Loucy (cell line): ENCODE data around the gene SCYGR6.
"Not testable (repeated sequence)": the region's sequence is repeated elsewhere in the genome, so short reads cannot be mapped to it uniquely, and the experiment has no call there.

ENCODE experiments used
- H2AFZ ChIP-seq: fragments of 200-600 bp; sonication (generic); 2 replicates; pipeline ENCODE4 v1.6.0; 2016; ENCODE audit warnings: antibody characterized with exemption, mild to moderate bottlenecking, low read length, moderate library complexity
- H3F3A ChIP-seq: fragments of 200-600 bp; 2 replicates; pipeline ENCODE4 v1.6.0; 2016; ENCODE audit warnings: antibody characterized with exemption, low read depth, mild to moderate bottlenecking
- H3K27me3 ChIP-seq: fragments of 200-600 bp; sonication (generic); 2 replicates; pipeline ENCODE4 v1.6.1; 2014; ENCODE audit warnings: low read length, mild to moderate bottlenecking; ENCODE audit not compliant: insufficient read depth, poor library complexity, severe bottlenecking
- H3K36me3 ChIP-seq: fragments of 200-600 bp; sonication (generic); 2 replicates; pipeline ENCODE4 v1.6.1; 2016; ENCODE audit warnings: low read length; ENCODE audit not compliant: insufficient read depth
- H3K4me1 ChIP-seq: fragments of 200-600 bp; sonication (generic); 2 replicates; pipeline ENCODE4 v1.5.1; 2014; ENCODE audit warnings: low read length, mild to moderate bottlenecking; ENCODE audit not compliant: insufficient read depth, poor library complexity, severe bottlenecking
- H3K4me2 ChIP-seq: fragments of 200-600 bp; sonication (generic); 2 replicates; pipeline ENCODE4 v1.6.0; 2014; ENCODE audit warnings: antibody characterized with exemption, low read length, low read depth, mild to moderate bottlenecking; ENCODE audit not compliant: poor library complexity, severe bottlenecking
- H3K4me3 ChIP-seq: fragments of 200-600 bp; sonication (generic); 2 replicates; pipeline ENCODE4 v1.5.1; 2014; ENCODE audit warnings: low read length, mild to moderate bottlenecking, mixed read lengths; ENCODE audit not compliant: poor library complexity, severe bottlenecking
- H3K79me2 ChIP-seq: fragments of 200-600 bp; sonication (generic); 2 replicates; pipeline ENCODE4 v1.6.1; 2014; ENCODE audit warnings: low read length; ENCODE audit not compliant: insufficient read depth
- H3K9ac ChIP-seq: fragments of 200-600 bp; sonication (generic); 2 replicates; pipeline ENCODE4 v1.6.0; 2014; ENCODE audit warnings: mild to moderate bottlenecking, low read depth, low read length, moderate library complexity; ENCODE audit not compliant: poor library complexity, severe bottlenecking
- H3K9me2 ChIP-seq: fragments of 200-600 bp; sonication (generic); replicated peaks from 2 replicates; pipeline ENCODE4 v1.6.1; 2016; ENCODE audit warnings: low read depth, low read length, mixed read lengths
- H3K9me3 ChIP-seq: fragments of 200-600 bp; sonication (generic); 2 replicates; pipeline ENCODE4 v1.6.1; 2014; ENCODE audit warnings: mild to moderate bottlenecking, antibody characterized with exemption, low read length, low read depth; ENCODE audit not compliant: insufficient read depth
- H4K20me1 ChIP-seq: fragments of 200-600 bp; sonication (generic); 2 replicates; pipeline ENCODE4 v1.6.0; 2014; ENCODE audit warnings: antibody characterized with exemption, low read length, mild to moderate bottlenecking; ENCODE audit not compliant: insufficient read depth, poor library complexity, severe bottlenecking
- EZH2phosphoT487 ChIP-seq: fragments of 200-600 bp; IDR thresholded peaks from 2 replicates; pipeline ENCODE4 v1.6.1; 2018; ENCODE audit warnings: antibody characterized with exemption, mild to moderate bottlenecking, moderate library complexity, borderline replicate concordance
- TF ChIP-seq, protein P1 (sequence below): fragments of 200-600 bp; sonication (generic); conservative IDR thresholded peaks from 2 replicates; pipeline ENCODE4 v1.5.1; 2014; ENCODE audit warnings: mild to moderate bottlenecking, antibody characterized with exemption, low read length

Gene SCYGR6

DNA sequence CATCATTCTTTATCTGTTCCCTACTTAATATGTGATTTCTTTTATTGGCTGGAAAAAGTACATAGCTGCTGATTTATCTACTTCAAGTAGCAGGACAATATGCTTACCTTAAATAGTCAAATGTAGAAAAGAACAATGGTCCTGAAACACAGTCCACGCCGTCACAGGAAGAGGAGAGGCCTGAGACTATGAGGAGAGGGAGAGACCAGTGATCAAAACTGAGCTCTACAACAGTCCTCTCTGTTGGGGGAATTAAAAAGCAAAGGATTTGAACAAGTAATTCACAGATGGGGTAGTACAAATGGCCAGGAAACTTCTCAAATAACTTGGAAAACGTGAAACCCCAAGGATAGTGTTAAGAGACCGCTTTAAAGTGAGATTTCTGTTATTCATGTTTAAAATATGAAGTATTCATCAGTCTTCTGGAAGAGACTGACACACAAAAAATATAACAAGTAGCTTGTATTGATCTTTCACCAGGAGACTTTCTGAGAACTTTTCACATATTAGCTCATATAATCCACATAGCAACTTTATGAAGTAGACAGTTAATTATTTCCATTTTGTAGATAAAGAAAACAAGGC is 41.3 kb upstream of the SCYGR6 start:
- H3K9me2 ChIP-seq, result no peaks in the 10 kb centered on the region

DNA sequence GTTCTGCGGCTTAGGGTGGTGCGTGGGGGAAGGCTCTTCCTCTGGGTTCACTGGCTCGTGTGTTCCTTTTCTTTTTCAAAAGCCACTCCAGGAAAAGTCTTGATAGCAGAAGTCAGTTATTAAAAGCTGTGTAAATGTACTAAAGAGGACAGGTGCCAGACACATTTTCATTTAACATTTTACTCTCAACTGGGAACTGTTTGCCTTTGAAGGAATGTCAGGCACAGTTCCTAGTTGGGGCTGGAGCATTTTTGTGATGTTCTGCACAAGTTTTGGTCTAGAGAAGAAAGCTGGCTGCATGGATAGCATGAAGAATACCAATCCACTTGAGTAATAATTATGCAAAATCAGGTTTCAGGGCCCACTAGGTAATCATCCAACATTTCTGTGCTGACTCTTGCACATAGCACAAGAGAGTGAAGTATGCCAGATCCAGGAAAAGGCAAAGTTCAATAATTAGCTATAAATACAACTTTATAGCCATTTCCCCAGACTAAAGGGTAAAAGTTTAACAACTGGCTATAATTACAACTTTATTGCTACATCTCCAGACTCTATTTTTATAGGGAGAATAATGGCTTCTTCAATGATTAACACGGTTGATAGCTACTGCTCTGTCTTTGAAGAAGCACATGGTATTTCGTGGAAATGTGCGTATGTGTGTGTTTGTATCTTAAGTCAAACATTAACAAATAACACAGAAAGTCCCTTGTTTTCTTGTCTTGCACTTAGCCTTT is 37.4 kb upstream of the SCYGR6 start:
- no peak overlapping the region for H3K9ac ChIP-seq
- TF ChIP-seq EZH2phosphoT487, result no peak
- TF ChIP-seq, protein P1, sequence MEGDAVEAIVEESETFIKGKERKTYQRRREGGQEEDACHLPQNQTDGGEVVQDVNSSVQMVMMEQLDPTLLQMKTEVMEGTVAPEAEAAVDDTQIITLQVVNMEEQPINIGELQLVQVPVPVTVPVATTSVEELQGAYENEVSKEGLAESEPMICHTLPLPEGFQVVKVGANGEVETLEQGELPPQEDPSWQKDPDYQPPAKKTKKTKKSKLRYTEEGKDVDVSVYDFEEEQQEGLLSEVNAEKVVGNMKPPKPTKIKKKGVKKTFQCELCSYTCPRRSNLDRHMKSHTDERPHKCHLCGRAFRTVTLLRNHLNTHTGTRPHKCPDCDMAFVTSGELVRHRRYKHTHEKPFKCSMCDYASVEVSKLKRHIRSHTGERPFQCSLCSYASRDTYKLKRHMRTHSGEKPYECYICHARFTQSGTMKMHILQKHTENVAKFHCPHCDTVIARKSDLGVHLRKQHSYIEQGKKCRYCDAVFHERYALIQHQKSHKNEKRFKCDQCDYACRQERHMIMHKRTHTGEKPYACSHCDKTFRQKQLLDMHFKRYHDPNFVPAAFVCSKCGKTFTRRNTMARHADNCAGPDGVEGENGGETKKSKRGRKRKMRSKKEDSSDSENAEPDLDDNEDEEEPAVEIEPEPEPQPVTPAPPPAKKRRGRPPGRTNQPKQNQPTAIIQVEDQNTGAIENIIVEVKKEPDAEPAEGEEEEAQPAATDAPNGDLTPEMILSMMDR, result no peak
- H3K4me2 ChIP-seq, result no peak overlapping the region
- H3K4me3 ChIP-seq, result no peak overlapping the region
- no peaks in the 10 kb centered on the region for H3K27me3 ChIP-seq
- H3K9me2 ChIP-seq, result no peaks in the 10 kb centered on the region
- H3K4me1 ChIP-seq, result no peaks in the 10 kb centered on the region
- H3F3A ChIP-seq, result no peaks in the 10 kb centered on the region
- H2AFZ ChIP-seq, result no peak overlapping the region; the same call in 1 of the 2 replicates
- no peaks in the 10 kb centered on the region for H3K79me2 ChIP-seq
- H3K36me3 ChIP-seq, result no peaks in the 10 kb centered on the region
- H3K9me3 ChIP-seq, result no peaks in the 10 kb centered on the region
- H4K20me1 ChIP-seq, result no peaks in the 10 kb centered on the region

More for the DNA sequence above, 41.3 kb upstream of the SCYGR6 start:
- no peak overlapping the region for H3K4me2 ChIP-seq
- H3K4me3 ChIP-seq, result no peak overlapping the region
- TF ChIP-seq EZH2phosphoT487, result no peak
- TF ChIP-seq, protein P1, result no peak
- no peak overlapping the region for H3K9ac ChIP-seq
- no peaks in the 10 kb centered on the region for H3K27me3 ChIP-seq
- no peaks in the 10 kb centered on the region for H3F3A ChIP-seq
- H3K36me3 ChIP-seq, result no peaks in the 10 kb centered on the region
- H3K79me2 ChIP-seq, result no peaks in the 10 kb centered on the region
- peak overlapping the region; percentile 60; the same call in 1 of the 2 replicates for H2AFZ ChIP-seq
- H4K20me1 ChIP-seq, result no peaks in the 10 kb centered on the region
- H3K4me1 ChIP-seq, result no peaks in the 10 kb centered on the region
- no peaks in the 10 kb centered on the region for H3K9me3 ChIP-seq

DNA sequence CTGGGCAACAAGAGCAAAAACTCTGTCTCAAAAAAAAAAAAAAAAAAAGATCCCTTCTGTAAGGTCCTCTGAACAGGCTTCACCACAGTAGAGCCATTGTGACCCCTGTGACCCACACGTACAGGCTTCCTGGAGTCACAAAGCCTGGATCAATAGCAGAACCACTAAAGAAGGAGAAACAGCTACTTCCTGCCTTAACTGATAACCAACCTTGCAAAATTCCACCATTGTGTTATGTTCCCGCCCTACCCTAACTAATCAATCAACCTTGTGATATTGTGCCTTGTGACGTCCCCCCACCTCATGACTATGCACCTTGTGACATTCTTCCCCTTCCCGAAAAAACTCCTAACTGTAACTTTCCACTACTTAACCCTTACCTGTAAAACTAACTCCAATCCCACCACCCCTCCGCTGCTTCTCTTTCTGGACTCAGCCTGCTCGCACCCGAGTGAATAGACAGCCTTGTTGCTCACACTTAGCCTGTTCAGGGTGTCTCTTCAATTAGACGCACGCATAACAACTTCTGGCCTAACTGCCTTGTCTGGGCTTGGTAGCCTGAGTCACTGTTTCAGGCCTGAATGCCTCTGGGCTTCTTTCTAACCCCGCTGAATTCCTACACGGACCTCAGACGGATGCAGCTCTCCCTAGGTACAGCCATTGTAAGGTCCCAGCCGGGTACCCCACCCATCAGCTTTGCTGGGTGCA is 35.0 kb upstream of the SCYGR6 start:
- H3K4me3 ChIP-seq, result no peak overlapping the region
- TF ChIP-seq, protein P1, result no peak
- TF ChIP-seq EZH2phosphoT487, result no peak
- no peaks in the 10 kb centered on the region for H3K9me2 ChIP-seq
- no peak overlapping the region for H2AFZ ChIP-seq
- H3K36me3 ChIP-seq, result no peaks in the 10 kb centered on the region
- no peaks in the 10 kb centered on the region for H3K27me3 ChIP-seq
- no peaks in the 10 kb centered on the region for H4K20me1 ChIP-seq
- no peaks in the 10 kb centered on the region for H3F3A ChIP-seq
- H3K4me1 ChIP-seq, result no peaks in the 10 kb centered on the region
- no peak overlapping the region for H3K4me2 ChIP-seq
- H3K79me2 ChIP-seq, result no peaks in the 10 kb centered on the region
- H3K9ac ChIP-seq, result no peak overlapping the region
- H3K9me3 ChIP-seq, result no peaks in the 10 kb centered on the region

DNA sequence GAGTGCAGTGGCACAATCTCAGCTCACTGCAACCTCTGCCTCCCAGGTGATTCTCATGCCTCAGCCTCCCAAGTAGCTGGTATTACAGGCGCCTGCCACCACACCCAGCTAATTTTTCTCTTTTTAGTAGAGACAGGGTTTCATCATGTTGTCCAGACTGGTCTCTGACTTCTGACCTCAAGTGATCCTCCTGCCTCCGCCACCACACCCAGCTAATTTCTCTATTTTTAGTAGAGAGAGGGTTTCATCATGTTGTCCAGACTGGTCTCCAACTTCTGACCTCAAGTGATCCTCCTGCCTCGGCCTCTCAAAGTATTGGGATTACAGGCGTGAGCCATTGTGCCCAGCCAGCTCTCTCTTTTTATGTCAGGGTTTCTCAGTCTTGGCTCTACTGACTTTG is 31.7 kb upstream of the SCYGR6 start:
- H3K36me3 ChIP-seq, H3K79me2 ChIP-seq, H3K27me3 ChIP-seq, H3K4me3 ChIP-seq, H3K9me2 ChIP-seq, H3K4me1 ChIP-seq, H3K9me3 ChIP-seq, H3F3A ChIP-seq, H3K4me2 ChIP-seq, H4K20me1 ChIP-seq, H3K9ac ChIP-seq, H2AFZ ChIP-seq: not testable (repeated sequence)
